ENCODE measurements around the gene GRM8.

Gene GRM8

DNA sequence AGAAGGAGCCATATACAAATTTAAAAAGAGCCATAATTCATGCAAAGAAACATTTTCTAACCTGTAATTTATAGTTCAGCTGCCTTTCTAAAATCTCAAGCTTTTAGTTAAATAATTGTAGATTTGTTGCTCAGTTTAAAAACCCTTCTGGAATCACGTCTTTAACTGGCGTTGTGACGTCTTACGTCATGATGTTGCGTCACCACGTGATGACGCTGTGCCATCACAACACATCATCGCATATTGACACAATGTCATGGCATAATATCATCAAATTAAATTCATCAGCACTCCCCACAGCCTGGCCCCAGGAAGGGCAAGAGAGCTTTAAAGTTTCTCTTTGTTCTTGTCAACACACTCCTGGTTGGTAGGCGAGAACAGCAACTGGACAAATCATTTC is 194.8 kb downstream of the GRM8 start (continued):
- TF ChIP-seq ZNF146 (tag by site-specific recombination; IDR thresholded peaks at IDR 0.05): no peak
- TF ChIP-seq ZNF48 (tag by site-specific recombination; IDR thresholded peaks at IDR 0.05): no peak
- no peak for TF ChIP-seq ZNF585B (tag by site-specific recombination; IDR thresholded peaks at IDR 0.05)
- no peak for TF ChIP-seq ZNF335 (tag by site-specific recombination; conservative IDR thresholded peaks at IDR 0.05)
- no peak for TF ChIP-seq ZNF112 (tag by site-specific recombination; IDR thresholded peaks at IDR 0.05)
- no peak for TF ChIP-seq ZBTB21 (tag by site-specific recombination; IDR thresholded peaks at IDR 0.05)
- no peak for TF ChIP-seq GLIS2 (tag by site-specific recombination; IDR thresholded peaks at IDR 0.05)

GRCh38 chr7:127056202-127056601 is 196.5 kb downstream of the GRM8 start:
- Histone ChIP-seq H3K36me3 (ENCODE audit: control insufficient read depth in 2 of 2, insufficient read depth in 1 of 2, low read length in 2 of 2) (no peaks in the 10 kb centered on the region), H3K27ac (ENCODE audit: extremely low read depth, low read depth, low read length) (no peak overlapping the region), H3K4me1 (ENCODE audit: control insufficient read depth, insufficient read depth, low read length) (no peaks in the 10 kb centered on the region), H3K4me3 (ENCODE audit: low read depth, low read length) (no peak overlapping the region), H3K9me3 (ENCODE audit: control insufficient read depth, insufficient read depth, low read depth, low read length) (no peaks in the 10 kb centered on the region)
- TF ChIP-seq ZIC2 (tag by site-specific recombination; IDR thresholded peaks at IDR 0.05): no peak
- no peak for TF ChIP-seq ZNF792 (tag by site-specific recombination; IDR thresholded peaks at IDR 0.05)
- no peak for TF ChIP-seq ZNF112 (tag by site-specific recombination; IDR thresholded peaks at IDR 0.05)
- no peak for TF ChIP-seq ZNF423 (tag by site-specific recombination; IDR thresholded peaks at IDR 0.05)
- TF ChIP-seq ZNF596 (tag by site-specific recombination; IDR thresholded peaks at IDR 0.05): no peak
- CTCF ChIA-PET: interaction anchor here (0.6 to 1.7 kb wide), 5 partner anchors 9 to 253 kb away, joined by 3 to 6 read pairs (median 3); no protein-coding TSS in a partner anchor
- POLR2A ChIA-PET: no interaction called here

- H3K36me3 ChIP-seq (ENCODE audit: control insufficient read depth in 2 of 2, insufficient read depth in 1 of 2, low read length in 2 of 2): no peaks in the 10 kb centered on the region
- no peaks in the 10 kb centered on the region for H3K9me3 ChIP-seq (ENCODE audit: control insufficient read depth, insufficient read depth, low read depth, low read length)
- H3K4me1 ChIP-seq (ENCODE audit: control insufficient read depth, insufficient read depth, low read length): no peaks in the 10 kb centered on the region
- H3K27ac ChIP-seq (ENCODE audit: extremely low read depth, low read depth, low read length): no peak overlapping the region
- CTCF ChIA-PET: interaction anchor here (0.6 kb wide), 2 partner anchors 97 to 107 kb away, joined by 3 to 4 read pairs; no protein-coding TSS in a partner anchor
- no peak for TF ChIP-seq ZFP69B (tag by site-specific recombination; IDR thresholded peaks at IDR 0.05)
- TF ChIP-seq ZNF596 (tag by site-specific recombination; IDR thresholded peaks at IDR 0.05): no peak
- TF ChIP-seq KLF1 (tag by site-specific recombination; IDR thresholded peaks at IDR 0.05): no peak
- no peak for TF ChIP-seq GLI4 (tag by site-specific recombination; IDR thresholded peaks at IDR 0.05)
- H3K4me3 ChIP-seq (ENCODE audit: low read depth, low read length): no peak overlapping the region
- POLR2A ChIA-PET: no interaction called here
Measured at GRCh38 chr7:127047521-127047920, 205.2 kb downstream of the GRM8 start.

DNA sequence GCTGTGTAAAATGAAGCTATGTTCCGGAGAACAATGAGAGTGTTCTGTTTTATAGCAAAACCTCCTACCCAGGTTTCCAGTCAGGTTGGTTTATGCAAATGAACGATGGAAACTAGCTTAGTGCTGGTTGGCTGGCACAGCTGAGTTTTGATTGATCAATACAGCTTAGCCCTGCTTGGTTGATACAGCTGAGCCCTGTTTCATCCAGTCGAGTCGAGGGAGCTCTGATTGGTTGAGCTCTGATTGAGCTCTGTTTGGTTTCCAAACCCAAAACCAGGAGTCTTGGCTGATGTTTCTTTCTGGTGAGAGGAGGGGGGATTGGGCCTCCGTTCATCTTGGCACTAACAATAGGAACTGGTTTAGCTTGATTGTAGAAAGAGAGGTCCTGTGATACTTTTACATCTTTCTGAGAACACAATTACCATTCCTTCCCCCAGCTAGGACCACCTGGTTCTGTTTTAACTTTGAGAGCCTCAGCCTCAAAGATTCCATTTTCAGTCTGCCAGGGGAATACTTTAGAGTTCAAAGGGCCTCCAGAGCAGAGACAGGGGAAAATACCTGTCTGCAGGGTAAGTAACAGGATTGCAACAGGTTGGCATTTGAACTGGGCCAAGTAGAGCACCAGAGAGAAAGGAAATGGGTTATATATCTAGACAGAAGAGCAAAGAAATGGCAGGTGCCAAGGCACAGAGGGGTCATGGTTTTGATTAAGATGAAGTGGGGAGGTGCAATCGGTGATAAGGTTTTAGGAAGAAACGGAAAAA is 210.9 kb downstream of the GRM8 start:
- CTCF ChIA-PET: no interaction called here
- Histone ChIP-seq H3K4me1 (ENCODE audit: control insufficient read depth, insufficient read depth, low read length) (no peaks in the 10 kb centered on the region), H3K9me3 (ENCODE audit: control insufficient read depth, insufficient read depth, low read depth, low read length) (no peaks in the 10 kb centered on the region), H3K36me3 (ENCODE audit: control insufficient read depth in 2 of 2, insufficient read depth in 1 of 2, low read length in 2 of 2) (no peaks in the 10 kb centered on the region), H3K27ac (ENCODE audit: extremely low read depth, low read depth, low read length) (no peak overlapping the region), H3K4me3 (ENCODE audit: low read depth, low read length) (no peak overlapping the region)
- POLR2A ChIA-PET: no interaction called here
- TF ChIP-seq, protein P1, sequence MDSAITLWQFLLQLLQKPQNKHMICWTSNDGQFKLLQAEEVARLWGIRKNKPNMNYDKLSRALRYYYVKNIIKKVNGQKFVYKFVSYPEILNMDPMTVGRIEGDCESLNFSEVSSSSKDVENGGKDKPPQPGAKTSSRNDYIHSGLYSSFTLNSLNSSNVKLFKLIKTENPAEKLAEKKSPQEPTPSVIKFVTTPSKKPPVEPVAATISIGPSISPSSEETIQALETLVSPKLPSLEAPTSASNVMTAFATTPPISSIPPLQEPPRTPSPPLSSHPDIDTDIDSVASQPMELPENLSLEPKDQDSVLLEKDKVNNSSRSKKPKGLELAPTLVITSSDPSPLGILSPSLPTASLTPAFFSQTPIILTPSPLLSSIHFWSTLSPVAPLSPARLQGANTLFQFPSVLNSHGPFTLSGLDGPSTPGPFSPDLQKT (IDR thresholded peaks at IDR 0.05; ENCODE audit: borderline replicate concordance, low read depth, low read length): no peak
- TF ChIP-seq GLIS1 (tag by site-specific recombination; IDR thresholded peaks at IDR 0.05) (no peak), SCRT2 (tag by site-specific recombination; IDR thresholded peaks at IDR 0.05) (peak; percentile 24; the same call in 1 of the 2 replicates)

GRCh38 chr7:127040042-127040441 is 212.7 kb downstream of the GRM8 start:
- Histone ChIP-seq H3K4me3 (ENCODE audit: low read depth, low read length) (no peak overlapping the region), H3K4me1 (ENCODE audit: control insufficient read depth, insufficient read depth, low read length) (peaks cover 6% of the 10 kb centered on the region; the same call in 1 of the 2 replicates), H3K9me3 (ENCODE audit: control insufficient read depth, insufficient read depth, low read depth, low read length) (no peaks in the 10 kb centered on the region), H3K27ac (ENCODE audit: extremely low read depth, low read depth, low read length) (no peak overlapping the region), H3K36me3 (ENCODE audit: control insufficient read depth in 2 of 2, insufficient read depth in 1 of 2, low read length in 2 of 2) (no peaks in the 10 kb centered on the region)
- POLR2A ChIA-PET: no interaction called here
- CTCF ChIA-PET: no interaction called here
- no peak for TF ChIP-seq ZBTB11 (tag by site-specific recombination; conservative IDR thresholded peaks at IDR 0.05; ENCODE audit: low read depth)
- TF ChIP-seq, protein P2, sequence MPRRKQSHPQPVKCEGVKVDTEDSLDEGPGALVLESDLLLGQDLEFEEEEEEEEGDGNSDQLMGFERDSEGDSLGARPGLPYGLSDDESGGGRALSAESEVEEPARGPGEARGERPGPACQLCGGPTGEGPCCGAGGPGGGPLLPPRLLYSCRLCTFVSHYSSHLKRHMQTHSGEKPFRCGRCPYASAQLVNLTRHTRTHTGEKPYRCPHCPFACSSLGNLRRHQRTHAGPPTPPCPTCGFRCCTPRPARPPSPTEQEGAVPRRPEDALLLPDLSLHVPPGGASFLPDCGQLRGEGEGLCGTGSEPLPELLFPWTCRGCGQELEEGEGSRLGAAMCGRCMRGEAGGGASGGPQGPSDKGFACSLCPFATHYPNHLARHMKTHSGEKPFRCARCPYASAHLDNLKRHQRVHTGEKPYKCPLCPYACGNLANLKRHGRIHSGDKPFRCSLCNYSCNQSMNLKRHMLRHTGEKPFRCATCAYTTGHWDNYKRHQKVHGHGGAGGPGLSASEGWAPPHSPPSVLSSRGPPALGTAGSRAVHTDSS (tag by site-specific recombination; IDR thresholded peaks at IDR 0.05): no peak
- no peak for TF ChIP-seq ZNF16 (tag by site-specific recombination; IDR thresholded peaks at IDR 0.05; ENCODE audit: low read depth)
